DOHH2 (cell line): ENCODE measurements around the gene RPS15A.
"Not testable (repeated sequence)": the region's sequence is repeated elsewhere in the genome, so short reads cannot be mapped to it uniquely, and the experiment has no call there.

Experiments
- H3F3A ChIP-seq: fragments of 200-600 bp; sonication (generic), shearing (Covaris generic); 2 replicates; pipeline ENCODE4 v1.6.0; 2016; ENCODE audit warnings: antibody characterized with exemption, mild to moderate bottlenecking; ENCODE audit not compliant: control insufficient read depth, insufficient read depth
- H3K27ac ChIP-seq: fragments of 200-600 bp; sonication (generic); 2 replicates; pipeline ENCODE4 v1.5.1; 2014; ENCODE audit warnings: low read depth, mild to moderate bottlenecking, low read length, moderate library complexity
- H3K27me3 ChIP-seq: fragments of 200-600 bp; sonication (generic); 2 replicates; pipeline ENCODE4 v1.6.1; 2014; ENCODE audit warnings: mild to moderate bottlenecking, low read length, mixed read lengths; ENCODE audit not compliant: control insufficient read depth
- H3K36me3 ChIP-seq: fragments of 200-600 bp; sonication (generic); 2 replicates; pipeline ENCODE4 v1.6.1; 2014; ENCODE audit warnings: mild to moderate bottlenecking, low read length, moderate library complexity, mixed read lengths; ENCODE audit not compliant: control insufficient read depth
- H3K4me1 ChIP-seq: fragments of 200-600 bp; sonication (generic); 2 replicates; pipeline ENCODE4 v1.6.1; 2014; ENCODE audit warnings: mild to moderate bottlenecking, low read length, mixed read lengths; ENCODE audit not compliant: control insufficient read depth
- H3K4me2 ChIP-seq: fragments of 200-600 bp; sonication (generic); 2 replicates; pipeline ENCODE4 v1.6.0; 2014; ENCODE audit warnings: mild to moderate bottlenecking, low read length, moderate library complexity
- H3K4me3 ChIP-seq: fragments of 200-600 bp; sonication (generic); 2 replicates; pipeline ENCODE4 v1.5.1; 2014; ENCODE audit warnings: mild to moderate bottlenecking, low read length, mixed read lengths
- H3K79me2 ChIP-seq: fragments of 200-600 bp; sonication (generic); 2 replicates; pipeline ENCODE4 v1.6.1; 2014; ENCODE audit warnings: mild to moderate bottlenecking, low read length, mixed read lengths; ENCODE audit not compliant: control insufficient read depth
- H3K9me2 ChIP-seq: fragments of 200-600 bp; sonication (generic); replicated peaks from 2 replicates; pipeline ENCODE4 v1.6.1; 2014; ENCODE audit warnings: mild to moderate bottlenecking, low read length, mixed read lengths; ENCODE audit not compliant: control insufficient read depth
- H3K9me3 ChIP-seq: fragments of 200-600 bp; sonication (generic); 2 replicates; pipeline ENCODE4 v1.6.1; 2014; ENCODE audit warnings: antibody characterized with exemption, low read length, mixed read lengths; ENCODE audit not compliant: control insufficient read depth, insufficient read depth
- H4K20me1 ChIP-seq: fragments of 200-600 bp; sonication (generic); 2 replicates; pipeline ENCODE4 v1.6.0; 2014; ENCODE audit warnings: low read depth, mild to moderate bottlenecking, antibody characterized with exemption, low read length, moderate library complexity; ENCODE audit not compliant: control insufficient read depth, insufficient read depth

The RPS15A gene

GRCh38 chr16:18777664-18778063 is 12.5 kb downstream of the RPS15A start:
- not testable (repeated sequence) for H3K36me3 ChIP-seq, H3K79me2 ChIP-seq, H3K27ac ChIP-seq, H3F3A ChIP-seq, H3K27me3 ChIP-seq, H4K20me1 ChIP-seq, H3K4me2 ChIP-seq, H3K4me1 ChIP-seq, H3K9me2 ChIP-seq, H3K4me3 ChIP-seq, H3K9me3 ChIP-seq

- not testable (repeated sequence) for H4K20me1 ChIP-seq
These were observed 13.8 kb downstream of the RPS15A start for GRCh38 chr16:18776334-18776733.

GRCh38 chr16:18774651-18775050 is 15.5 kb downstream of the RPS15A start:
- H3K27me3 ChIP-seq, H3K4me3 ChIP-seq, H3F3A ChIP-seq, H3K79me2 ChIP-seq, H3K36me3 ChIP-seq, H3K27ac ChIP-seq, H3K9me2 ChIP-seq, H4K20me1 ChIP-seq, H3K4me1 ChIP-seq, H3K4me2 ChIP-seq, H3K9me3 ChIP-seq: not testable (repeated sequence)

More at GRCh38 chr16:18776334-18776733, 13.8 kb downstream of the RPS15A start:
- not testable (repeated sequence) for H3K4me2 ChIP-seq, H3K27me3 ChIP-seq, H3K79me2 ChIP-seq, H3K9me2 ChIP-seq, H3K4me3 ChIP-seq, H3F3A ChIP-seq, H3K9me3 ChIP-seq, H3K36me3 ChIP-seq, H3K27ac ChIP-seq, H3K4me1 ChIP-seq

GRCh38 chr16:18772171-18772570 is 18.0 kb downstream of the RPS15A start:
- not testable (repeated sequence) for H3K9me2 ChIP-seq, H3K27me3 ChIP-seq, H4K20me1 ChIP-seq, H3K9me3 ChIP-seq, H3K36me3 ChIP-seq, H3F3A ChIP-seq, H3K79me2 ChIP-seq, H3K4me1 ChIP-seq, H3K27ac ChIP-seq, H3K4me3 ChIP-seq, H3K4me2 ChIP-seq

GRCh38 chr16:18770336-18770962 is 19.7 kb downstream of the RPS15A start:
- H3K36me3 ChIP-seq, H3K9me2 ChIP-seq, H3K4me1 ChIP-seq, H3K9me3 ChIP-seq, H3F3A ChIP-seq, H3K79me2 ChIP-seq, H3K4me3 ChIP-seq, H3K4me2 ChIP-seq, H4K20me1 ChIP-seq, H3K27ac ChIP-seq, H3K27me3 ChIP-seq: not testable (repeated sequence)

- H3K9me3 ChIP-seq, H3K4me2 ChIP-seq, H3F3A ChIP-seq, H4K20me1 ChIP-seq, H3K4me1 ChIP-seq, H3K27ac ChIP-seq, H3K4me3 ChIP-seq, H3K79me2 ChIP-seq, H3K27me3 ChIP-seq, H3K9me2 ChIP-seq, H3K36me3 ChIP-seq: not testable (repeated sequence)
These were observed 22.9 kb downstream of the RPS15A start for GRCh38 chr16:18767217-18767616.

GRCh38 chr16:18762713-18763112 is 27.4 kb downstream of the RPS15A start:
- H3K4me2 ChIP-seq, H3K27me3 ChIP-seq, H3K4me1 ChIP-seq, H3F3A ChIP-seq, H4K20me1 ChIP-seq, H3K9me3 ChIP-seq, H3K4me3 ChIP-seq, H3K9me2 ChIP-seq, H3K27ac ChIP-seq, H3K79me2 ChIP-seq, H3K36me3 ChIP-seq: not testable (repeated sequence)
